Astrocyte of the spinal cord (primary cell): ENCODE results near the gene MMP24OS.

Experiments
- DNase-seq: peaks from one replicate; pipeline ENCODE4 v3.0.0; 2011; ENCODE audit warnings: low read depth, low spot score
- H3K4me3 ChIP-seq: 2 replicates; pipeline ENCODE4 v1.5.1; 2011; ENCODE audit warnings: low read depth, mild to moderate bottlenecking, low read length, moderate library complexity
- CTCF ChIP-seq: IDR thresholded peaks from 2 replicates; pipeline ENCODE4 v1.5.1; 2012; ENCODE audit warnings: low read depth, mild to moderate bottlenecking, low read length, inconsistent platforms
- in situ Hi-C: cut with HindIII; loops from 2 replicates; pipeline ENCODE4 v1.10.0; 2017; ENCODE audit warnings: low sequenced_read_pairs

MMP24OS gene

GRCh38 chr20:35277531-35278395 lies at the start of gene MMP24OS:
Gene MMP24OS (minus strand): TSS chr20:35278122. CDS start chr20:35277929, 193 bp downstream.
- peak within 1 kb of the TSS; percentile 74 for H3K4me3 ChIP-seq
- in situ Hi-C loops, result no loop called here
- peak; percentile 83 for DNase-seq
- TF ChIP-seq CTCF, result peak; percentile 24

DNA sequence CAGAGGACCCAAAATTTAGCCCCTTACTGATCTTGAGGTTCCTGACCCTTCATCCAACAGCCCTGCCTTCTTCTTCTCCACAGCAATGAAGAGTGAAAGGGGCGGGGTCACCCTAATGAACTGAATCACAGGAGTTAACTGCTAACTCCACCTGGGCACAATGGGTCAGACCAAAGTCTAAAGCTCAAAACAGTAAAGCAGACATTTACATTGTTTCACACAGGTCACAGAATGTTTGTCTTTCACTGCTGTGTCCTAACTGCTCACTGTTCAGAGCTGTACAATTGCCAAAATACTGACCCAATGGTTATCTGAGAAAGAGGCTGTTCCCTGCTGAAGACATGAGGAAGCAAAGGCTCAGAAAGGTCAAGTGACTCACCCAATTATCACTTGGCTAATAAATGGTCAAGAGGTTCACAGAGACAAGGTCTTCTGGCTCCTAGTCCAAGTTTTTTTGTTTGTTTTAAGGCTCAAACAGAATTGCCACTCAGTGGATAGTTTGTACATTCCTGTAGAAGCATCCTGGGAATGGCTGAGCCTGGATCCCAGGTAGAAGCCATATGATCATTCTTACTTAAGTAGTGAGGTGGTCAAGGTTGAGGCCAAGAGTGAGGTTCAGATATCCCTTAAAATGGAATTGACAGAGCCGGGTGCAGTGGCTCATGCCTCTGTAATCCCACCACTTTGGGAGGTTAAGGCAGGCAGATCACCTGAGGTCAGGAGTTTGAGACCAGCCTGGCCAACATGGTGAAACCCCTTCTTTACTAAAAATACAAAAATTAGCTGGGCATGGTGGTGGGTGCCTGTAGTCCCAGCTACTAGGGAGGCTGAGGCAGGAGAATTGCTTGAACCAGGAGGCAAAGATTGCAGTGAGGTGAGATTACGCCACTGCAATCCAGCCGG lies 49.4 kb upstream of the MMP24OS start:
- no peak for DNase-seq
- in situ Hi-C loops, result no loop called here
- no peak overlapping the region for H3K4me3 ChIP-seq
- TF ChIP-seq CTCF, result no peak

DNA sequence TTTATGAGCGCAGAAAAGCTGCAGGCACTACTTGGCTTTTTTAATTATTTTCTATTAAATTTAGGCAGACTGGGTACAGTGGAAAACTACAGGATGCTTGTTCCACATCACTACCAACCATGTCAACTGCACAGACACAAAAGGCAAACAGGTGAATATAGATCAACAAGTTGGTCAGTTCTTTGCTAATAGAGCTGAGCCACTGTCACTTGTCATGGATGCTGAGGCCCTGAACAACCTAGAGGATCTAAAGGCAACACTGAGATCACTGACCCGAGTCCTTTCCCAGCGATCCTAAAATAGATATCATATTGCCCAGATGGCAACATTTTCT lies 48.8 kb upstream of the MMP24OS start:
- no peak for TF ChIP-seq CTCF
- H3K4me3 ChIP-seq, result no peak overlapping the region
- no peak for DNase-seq
- in situ Hi-C loops, result no loop called here

DNA sequence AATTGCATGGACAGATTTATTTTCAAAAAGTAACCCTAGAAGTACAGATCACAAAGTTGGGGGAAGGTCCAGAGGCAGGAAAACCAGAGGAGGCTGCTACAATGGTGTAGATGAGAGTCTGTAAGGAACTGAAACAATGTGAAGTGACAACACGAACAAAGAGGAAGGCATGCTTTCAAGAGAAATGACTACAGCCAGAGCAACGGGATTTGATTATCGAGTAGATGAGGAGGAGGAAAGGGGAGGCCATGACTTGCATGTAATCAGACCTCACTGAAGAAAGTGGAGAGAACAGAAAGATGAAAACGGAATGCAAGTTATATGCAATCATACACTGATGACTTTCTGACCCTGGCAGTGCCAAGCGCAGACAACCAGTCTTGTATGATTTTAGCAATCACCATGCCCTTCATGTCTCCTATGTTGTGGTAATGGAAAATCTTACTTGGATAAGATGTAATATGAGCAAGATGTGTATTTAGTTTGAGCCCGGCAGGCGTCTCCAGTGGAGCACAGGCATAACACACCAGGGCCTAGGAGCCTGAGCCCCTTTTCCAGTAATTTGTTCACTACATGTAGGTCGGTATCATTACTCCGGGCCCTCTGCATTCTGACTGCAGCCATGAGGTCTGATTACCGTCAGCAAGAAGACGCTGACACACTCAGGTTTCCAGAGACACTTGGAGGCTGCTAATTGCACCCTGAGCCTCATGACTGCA lies 48.3 kb upstream of the MMP24OS start:
- TF ChIP-seq CTCF, result no peak
- no peak for DNase-seq
- in situ Hi-C loops, result no loop called here
- H3K4me3 ChIP-seq, result no peak overlapping the region

- no peak for DNase-seq
- no peak for TF ChIP-seq CTCF
- in situ Hi-C loops, result no loop called here
- no peak overlapping the region for H3K4me3 ChIP-seq
These were observed 47.5 kb upstream of the MMP24OS start for GRCh38 chr20:35325401-35325800.
